Fibroblast of skin of left quadriceps (primary cell): ENCODE measurements around the gene CCNYL1.
A peak's percentile ranks its signal among the peaks of the same experiment; 100 is the strongest.
"Not testable (repeated sequence)": the region's sequence is repeated elsewhere in the genome, so short reads cannot be mapped to it uniquely, and the experiment has no call there.

Source experiments
- DNase-seq, 2 experiments: peaks; one replicate each; pipeline ENCODE4 v3.0.0-alpha.2; 2013; ENCODE audit warnings: low read depth in 2 of 2

The CCNYL1 gene

GRCh38 chr2:207734636-207735512 lies 23.4 kb downstream of the CCNYL1 start:
- DNase-seq = no peak

DNA sequence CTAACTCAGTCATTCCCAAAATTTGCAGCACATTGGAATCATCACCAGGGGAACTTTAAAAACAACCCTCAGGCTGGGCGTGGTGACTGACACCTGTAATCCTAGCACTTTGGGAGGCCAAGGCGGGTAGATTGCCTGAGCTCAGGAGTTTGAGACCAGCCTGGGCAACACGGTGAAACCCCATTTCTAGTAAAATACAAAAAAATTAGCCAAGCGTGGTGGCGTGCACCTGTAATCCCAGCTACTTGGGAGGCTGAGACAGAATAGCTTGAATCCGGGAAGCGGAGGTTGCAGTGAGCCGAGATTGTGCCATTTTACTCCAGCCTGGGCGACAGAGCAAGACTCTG lies 24.0 kb downstream of the CCNYL1 start:
- not testable (repeated sequence) for DNase-seq

DNA sequence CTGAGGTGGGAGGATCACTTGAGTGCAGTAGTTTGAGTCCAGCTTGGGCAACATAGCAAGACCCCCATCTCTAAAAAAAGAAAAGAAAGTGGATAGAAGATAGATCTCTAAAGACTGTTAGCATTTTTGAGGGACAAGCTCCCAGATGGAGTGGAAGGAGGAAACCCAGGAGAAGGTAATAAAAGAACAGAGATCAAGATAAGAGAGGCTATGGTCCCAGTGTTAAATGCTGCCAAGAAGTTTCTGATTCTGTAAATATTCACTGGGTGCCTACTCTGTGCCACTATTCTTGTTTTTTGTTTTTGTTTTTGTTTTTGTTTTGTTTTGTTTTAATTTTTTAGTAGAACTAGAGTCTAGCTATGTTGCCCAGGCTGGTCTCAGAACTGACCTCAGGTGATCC lies 32.1 kb downstream of the CCNYL1 start:
- DNase-seq = no peak

- DNase-seq = no peak
Measured at GRCh38 chr2:207744050-207744449, 32.6 kb downstream of the CCNYL1 start.

DNA sequence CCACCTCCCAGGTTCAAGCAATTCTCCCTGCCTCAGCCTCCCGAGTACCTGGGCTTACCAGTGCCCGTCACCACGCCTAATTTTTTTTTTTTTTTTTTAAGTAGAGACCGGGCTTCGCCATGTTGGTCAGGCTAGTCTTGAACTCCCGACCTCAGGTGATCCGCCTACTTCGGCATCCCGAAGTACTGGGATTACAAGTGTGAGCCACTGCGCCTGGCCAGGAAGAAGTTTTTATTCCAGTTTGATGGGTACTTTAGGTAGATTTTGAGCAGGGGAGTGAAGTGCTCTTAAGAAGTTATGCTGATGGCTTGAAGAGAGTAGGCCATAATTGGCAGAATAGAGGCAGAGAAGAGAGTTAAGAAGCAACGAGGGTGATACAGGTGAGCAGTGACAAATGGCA lies 33.0 kb downstream of the CCNYL1 start:
- DNase-seq = no peak

GRCh38 chr2:207746131-207746530 lies 34.7 kb downstream of the CCNYL1 start:
- peak; percentile 44 for DNase-seq

GRCh38 chr2:207747653-207748560 lies 36.5 kb downstream of the CCNYL1 start:
- DNase-seq = no peak

GRCh38 chr2:207748993-207749392 lies 37.6 kb downstream of the CCNYL1 start:
- DNase-seq = no peak

DNA sequence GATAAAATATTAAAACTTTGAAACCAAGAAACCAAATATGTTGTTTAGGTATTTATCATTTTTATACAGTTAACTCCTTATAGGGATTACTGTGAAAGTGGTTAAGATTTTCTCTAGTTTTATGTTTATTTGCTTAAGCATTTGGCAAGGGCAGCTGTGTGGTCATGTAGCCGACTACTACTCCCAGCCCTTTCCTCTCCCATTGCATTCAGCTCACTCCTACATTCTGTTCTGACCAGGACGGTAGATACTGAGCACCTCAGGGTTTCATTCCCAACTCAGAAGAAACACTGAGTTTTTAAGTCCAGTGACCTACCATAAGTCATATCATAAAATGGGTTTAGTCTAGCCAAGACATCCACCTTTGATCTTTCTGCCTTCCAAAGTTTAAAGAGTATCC lies 38.4 kb downstream of the CCNYL1 start:
- DNase-seq = no peak

DNA sequence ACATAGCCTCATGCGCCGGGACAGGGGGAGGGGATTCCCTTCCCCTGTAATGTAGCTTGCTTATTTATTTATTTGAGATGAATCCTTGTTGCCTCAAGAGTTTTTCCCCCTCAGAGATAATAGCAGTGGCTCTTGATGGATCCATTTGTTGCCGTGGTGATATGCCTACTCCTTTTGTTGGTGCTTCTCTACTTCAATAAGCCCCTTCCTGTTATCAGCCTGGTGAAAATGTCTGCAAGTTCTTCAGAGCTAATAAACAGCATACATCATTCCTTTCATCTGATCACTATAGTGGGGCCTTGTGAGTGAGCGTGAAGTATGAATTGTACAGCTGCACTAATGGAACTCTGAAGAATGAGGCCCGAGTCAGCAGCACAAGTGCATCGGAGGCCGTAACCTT lies 38.9 kb downstream of the CCNYL1 start:
- DNase-seq = no peak

DNA sequence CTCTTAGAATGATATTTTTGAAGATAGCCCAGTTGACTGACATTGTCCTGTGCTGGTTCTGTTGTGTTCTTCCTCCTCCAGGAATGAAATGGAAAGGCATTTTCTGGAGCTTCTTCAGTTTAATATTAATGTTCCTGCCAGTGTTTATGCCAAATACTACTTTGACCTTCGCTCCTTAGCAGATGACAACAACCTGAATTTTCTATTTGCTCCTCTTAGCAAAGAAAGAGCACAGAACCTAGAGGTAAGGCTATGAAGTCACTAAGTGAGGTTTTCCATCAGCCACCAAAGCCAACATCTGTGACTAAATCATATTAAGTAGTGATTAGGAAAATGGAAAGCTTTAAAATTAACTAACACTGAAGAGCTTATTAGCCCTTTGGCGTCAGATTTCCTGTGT lies 39.4 kb downstream of the CCNYL1 start:
- no peak for DNase-seq

DNA sequence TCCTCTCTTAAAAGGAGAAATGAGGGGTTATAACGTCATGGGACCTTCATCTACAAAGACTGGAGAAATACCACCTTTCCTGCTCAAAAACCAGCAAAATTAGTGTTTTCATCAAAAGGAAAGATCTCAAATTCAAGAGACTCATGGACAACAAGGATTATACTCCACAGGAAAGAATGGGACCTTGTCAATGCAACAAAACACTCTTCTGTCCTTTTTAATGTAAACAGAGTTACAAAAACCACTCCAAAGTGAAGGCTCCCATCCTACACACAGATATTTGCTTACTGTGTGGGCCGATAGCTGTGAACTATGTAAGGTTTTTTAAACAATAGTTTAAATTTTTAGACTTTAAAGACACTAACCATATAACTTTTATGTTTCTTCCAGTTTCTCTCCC lies 42.2 kb downstream of the CCNYL1 start:
- DNase-seq = not testable (repeated sequence)

GRCh38 chr2:207754498-207755383 lies 43.3 kb downstream of the CCNYL1 start:
- DNase-seq = no peak

DNA sequence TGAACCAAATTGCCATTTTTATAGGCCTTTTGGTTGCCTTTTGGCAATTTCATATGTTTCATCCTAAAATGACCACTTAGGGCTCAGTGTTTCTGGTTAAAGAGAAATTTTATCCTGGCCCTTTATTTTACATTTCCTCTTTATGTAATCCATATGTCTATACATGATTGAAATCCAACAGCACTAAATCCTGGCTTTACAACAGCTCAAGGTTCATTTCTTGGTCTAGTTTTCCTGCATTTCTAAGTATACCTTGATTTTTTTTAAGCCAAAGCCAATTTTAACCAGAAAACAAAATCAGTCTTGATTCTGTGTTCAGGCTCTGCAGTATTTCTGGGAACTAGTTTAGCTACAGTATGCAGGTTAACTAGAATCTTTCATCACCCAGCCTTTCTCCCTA lies 46.6 kb downstream of the CCNYL1 start:
- no peak for DNase-seq

- DNase-seq = no peak
Measured at GRCh38 chr2:207759890-207760289, 48.5 kb downstream of the CCNYL1 start.

DNA sequence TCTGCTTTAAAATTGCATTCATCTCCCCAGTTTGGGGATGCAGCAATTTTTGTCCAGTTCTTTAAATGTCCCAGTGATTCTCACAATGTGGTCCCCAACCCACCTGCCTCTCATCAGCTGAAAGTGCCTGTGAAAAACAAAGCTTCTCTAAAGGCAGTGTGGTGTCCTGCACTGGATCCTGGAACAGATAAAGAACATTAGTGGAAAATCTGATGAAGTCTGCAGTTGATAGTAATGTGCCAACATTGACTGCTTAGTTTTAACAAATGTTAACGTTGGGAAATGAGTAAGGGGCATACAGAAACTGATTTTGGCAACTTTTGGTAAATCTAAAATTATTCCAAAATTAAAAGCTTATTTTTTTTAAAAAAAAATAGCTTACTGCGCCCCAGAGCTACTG lies 49.0 kb downstream of the CCNYL1 start:
- DNase-seq = no peak

- not testable (repeated sequence) for DNase-seq
Measured at GRCh38 chr2:207761426-207761825, 50.0 kb downstream of the CCNYL1 start.

- no peak for DNase-seq
Measured at GRCh38 chr2:207762146-207762545, 50.7 kb downstream of the CCNYL1 start.

- no peak for DNase-seq
Measured at GRCh38 chr2:207763303-207763917, 52.0 kb downstream of the CCNYL1 start.

- DNase-seq = no peak
Measured at GRCh38 chr2:207764096-207764630, 52.7 kb downstream of the CCNYL1 start.

GRCh38 chr2:207765547-207765946 lies 54.1 kb downstream of the CCNYL1 start:
- no peak for DNase-seq
